ENCODE results near the gene GPR176.
A peak's percentile ranks its signal among the peaks of the same experiment; 100 is the strongest.

The GPR176 gene

GRCh38 chr15:39837454-39837853, 82.6 kb downstream of the GPR176 start:
- TF ChIP-seq TAF1 (IDR thresholded peaks at IDR 0.05; ENCODE audit: low read depth) (no peak), CEBPB (IDR thresholded peaks at IDR 0.05) (peak; percentile 97), NFIC (IDR thresholded peaks at IDR 0.05) (no peak)

GRCh38 chr15:39835550-39835949, 84.5 kb downstream of the GPR176 start:
- peak; percentile 55 for TF ChIP-seq USF1 (IDR thresholded peaks at IDR 0.05)
- TF ChIP-seq TAF1 (IDR thresholded peaks at IDR 0.05; ENCODE audit: low read depth): no peak

- TF ChIP-seq YY1 (IDR thresholded peaks at IDR 0.05; ENCODE audit: low read depth) (no peak), MAX (IDR thresholded peaks at IDR 0.05) (no peak), EP300 (IDR thresholded peaks at IDR 0.05; ENCODE audit: borderline replicate concordance) (no peak), ZBTB7A (IDR thresholded peaks at IDR 0.05; ENCODE audit: low read depth) (no peak), TEAD4 (IDR thresholded peaks at IDR 0.05) (no peak), TCF12 (IDR thresholded peaks at IDR 0.05; ENCODE audit: low read depth) (no peak), CEBPB (IDR thresholded peaks at IDR 0.05) (no peak), REST (IDR thresholded peaks at IDR 0.05; ENCODE audit: low read depth) (no peak), TAF1 (IDR thresholded peaks at IDR 0.05; ENCODE audit: low read depth) (no peak), NFIC (IDR thresholded peaks at IDR 0.05) (no peak), FOXM1 (IDR thresholded peaks at IDR 0.05; ENCODE audit: borderline replicate concordance, low read depth) (no peak), RAD21 (IDR thresholded peaks at IDR 0.05; ENCODE audit: low read depth) (no peak), USF1 (IDR thresholded peaks at IDR 0.05) (no peak), CREB1 (IDR thresholded peaks at IDR 0.05; ENCODE audit: low read depth) (no peak)
Measured at GRCh38 chr15:39834256-39834655, 85.8 kb downstream of the GPR176 start.

GRCh38 chr15:39833515-39833981, 86.5 kb downstream of the GPR176 start:
- TF ChIP-seq NFIC (IDR thresholded peaks at IDR 0.05): no peak

- TF ChIP-seq TCF12 (IDR thresholded peaks at IDR 0.05; ENCODE audit: low read depth) (no peak), TAF1 (IDR thresholded peaks at IDR 0.05; ENCODE audit: low read depth) (no peak), CEBPB (IDR thresholded peaks at IDR 0.05) (no peak), YY1 (IDR thresholded peaks at IDR 0.05; ENCODE audit: low read depth) (no peak), CREB1 (IDR thresholded peaks at IDR 0.05; ENCODE audit: low read depth) (no peak), NFIC (IDR thresholded peaks at IDR 0.05) (no peak), MAX (IDR thresholded peaks at IDR 0.05) (no peak), ZBTB7A (IDR thresholded peaks at IDR 0.05; ENCODE audit: low read depth) (no peak), FOXM1 (IDR thresholded peaks at IDR 0.05; ENCODE audit: borderline replicate concordance, low read depth) (no peak), EP300 (IDR thresholded peaks at IDR 0.05; ENCODE audit: borderline replicate concordance) (no peak)
Measured at GRCh38 chr15:39830166-39830565, 89.9 kb downstream of the GPR176 start.

GRCh38 chr15:39828374-39828931, 91.6 kb downstream of the GPR176 start:
- TF ChIP-seq NFIC (IDR thresholded peaks at IDR 0.05) (peak; percentile 40; the same call in 1 of the 2 replicates), EP300 (IDR thresholded peaks at IDR 0.05; ENCODE audit: borderline replicate concordance) (no peak)

GRCh38 chr15:39826975-39827374, 93.1 kb downstream of the GPR176 start:
- TF ChIP-seq NFIC (IDR thresholded peaks at IDR 0.05) (no peak), TAF1 (IDR thresholded peaks at IDR 0.05; ENCODE audit: low read depth) (no peak), CREB1 (IDR thresholded peaks at IDR 0.05; ENCODE audit: low read depth) (no peak), MAX (IDR thresholded peaks at IDR 0.05) (no peak)

- TF ChIP-seq YY1 (IDR thresholded peaks at IDR 0.05; ENCODE audit: low read depth) (no peak), TEAD4 (IDR thresholded peaks at IDR 0.05) (no peak)
Measured at GRCh38 chr15:39823634-39824033, 96.4 kb downstream of the GPR176 start.

- TF ChIP-seq EP300 (IDR thresholded peaks at IDR 0.05; ENCODE audit: borderline replicate concordance) (no peak), ZBTB7A (IDR thresholded peaks at IDR 0.05; ENCODE audit: low read depth) (no peak), TCF12 (IDR thresholded peaks at IDR 0.05; ENCODE audit: low read depth) (no peak), YY1 (IDR thresholded peaks at IDR 0.05; ENCODE audit: low read depth) (no peak), TEAD4 (IDR thresholded peaks at IDR 0.05) (no peak), EGR1 (IDR thresholded peaks at IDR 0.05) (no peak), TAF1 (IDR thresholded peaks at IDR 0.05; ENCODE audit: low read depth) (no peak), REST (IDR thresholded peaks at IDR 0.05; ENCODE audit: low read depth) (no peak), RAD21 (IDR thresholded peaks at IDR 0.05; ENCODE audit: low read depth) (no peak), FOXM1 (IDR thresholded peaks at IDR 0.05; ENCODE audit: borderline replicate concordance, low read depth) (no peak), CEBPB (IDR thresholded peaks at IDR 0.05) (no peak), USF1 (IDR thresholded peaks at IDR 0.05) (no peak), CREB1 (IDR thresholded peaks at IDR 0.05; ENCODE audit: low read depth) (no peak), NFIC (IDR thresholded peaks at IDR 0.05) (no peak), MAX (IDR thresholded peaks at IDR 0.05) (no peak)
Measured at GRCh38 chr15:39820050-39820602, 99.9 kb downstream of the GPR176 start.

All from Ishikawa (cell line).